Inflammatory macrophage treated with lipopolysaccharide for 4 hours (primary cell): ENCODE results near the gene ARHGEF9.
"Not testable (repeated sequence)": the region's sequence is repeated elsewhere in the genome, so short reads cannot be mapped to it uniquely, and the experiment has no call there.

ENCODE experiments used
- DNase-seq: peaks from one replicate; pipeline ENCODE4 v3.0.0-alpha.2; 2020

Gene ARHGEF9

GRCh38 chrX:63784902-63785707 is at the start of gene ARHGEF9:
Gene ARHGEF9, minus strand, starts transcription at chrX:63785214. Its CDS starts 69 bp downstream, at chrX:63785145.
- no peak for DNase-seq

GRCh38 chrX:63825446-63825845 is 40.4 kb upstream of the ARHGEF9 start:
- not testable (repeated sequence) for DNase-seq

GRCh38 chrX:63818156-63818555 is 33.1 kb upstream of the ARHGEF9 start:
- no peak for DNase-seq

GRCh38 chrX:63817696-63818095 is 32.7 kb upstream of the ARHGEF9 start:
- DNase-seq: no peak

- no peak for DNase-seq
Observed at GRCh38 chrX:63812823-63813222, 27.8 kb upstream of the ARHGEF9 start.

GRCh38 chrX:63810746-63811145 is 25.7 kb upstream of the ARHGEF9 start:
- DNase-seq: no peak

DNA sequence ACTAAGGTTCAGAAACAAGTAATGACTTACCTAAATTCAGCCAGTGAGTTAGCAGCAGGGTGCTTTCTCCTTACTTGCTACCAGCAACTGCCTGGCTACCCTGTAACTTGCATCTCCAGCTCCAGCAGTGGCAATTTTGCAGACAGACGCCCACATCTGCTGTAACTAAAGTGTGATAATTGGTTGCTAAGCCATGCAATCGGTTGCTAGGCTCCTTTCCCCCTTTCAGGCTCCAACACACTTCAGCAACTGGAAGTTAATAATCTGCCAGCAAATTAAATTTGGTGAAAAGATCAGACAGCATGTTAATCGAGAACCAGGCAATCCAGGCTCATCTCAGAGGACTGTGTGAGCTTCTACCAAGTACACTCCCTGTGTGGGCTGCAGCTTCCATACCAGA is 24.2 kb upstream of the ARHGEF9 start:
- DNase-seq: no peak

GRCh38 chrX:63795406-63795805 is 10.4 kb upstream of the ARHGEF9 start:
- DNase-seq: not testable (repeated sequence)

DNA sequence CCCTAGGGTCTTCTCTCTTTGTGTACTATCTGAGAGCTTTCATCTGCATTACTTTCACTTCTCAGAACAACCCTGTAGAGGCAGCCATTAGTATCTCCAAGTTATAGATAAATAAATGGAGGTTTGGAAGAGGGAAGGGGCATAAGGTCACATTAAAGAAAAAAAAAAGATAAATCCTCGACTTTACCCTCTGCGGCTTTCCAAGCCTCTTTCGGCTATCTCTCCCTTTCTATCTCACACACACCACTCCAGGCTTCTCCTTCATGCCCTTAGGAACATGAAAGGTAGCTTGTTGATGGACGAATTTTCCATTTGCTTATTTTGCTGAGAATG is 660 bp upstream of the ARHGEF9 start:
- DNase-seq: no peak

GRCh38 chrX:63784346-63784901 is 590 bp downstream of the ARHGEF9 start:
- no peak for DNase-seq

GRCh38 chrX:63782515-63782914 is 2.5 kb downstream of the ARHGEF9 start:
- DNase-seq: no peak

DNA sequence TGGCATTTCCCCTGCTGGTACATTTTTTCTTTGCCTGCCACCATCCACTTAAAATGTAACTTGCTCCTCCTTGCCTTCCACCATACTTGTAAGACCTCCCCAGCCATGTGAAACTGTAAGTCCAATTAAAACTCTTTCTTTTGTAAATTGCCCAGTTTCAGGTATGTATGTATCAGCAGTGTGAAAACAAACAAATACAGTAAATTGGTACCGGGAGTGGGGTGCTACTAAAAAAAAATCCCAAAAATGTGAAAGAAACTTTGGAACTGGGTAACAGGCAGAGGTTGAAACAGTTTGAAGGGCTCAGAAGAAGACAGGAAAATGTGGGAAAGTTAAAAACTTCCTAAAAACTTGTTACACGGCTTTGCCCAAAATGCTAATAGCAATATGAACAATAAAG is 16.3 kb downstream of the ARHGEF9 start:
- no peak for DNase-seq

DNA sequence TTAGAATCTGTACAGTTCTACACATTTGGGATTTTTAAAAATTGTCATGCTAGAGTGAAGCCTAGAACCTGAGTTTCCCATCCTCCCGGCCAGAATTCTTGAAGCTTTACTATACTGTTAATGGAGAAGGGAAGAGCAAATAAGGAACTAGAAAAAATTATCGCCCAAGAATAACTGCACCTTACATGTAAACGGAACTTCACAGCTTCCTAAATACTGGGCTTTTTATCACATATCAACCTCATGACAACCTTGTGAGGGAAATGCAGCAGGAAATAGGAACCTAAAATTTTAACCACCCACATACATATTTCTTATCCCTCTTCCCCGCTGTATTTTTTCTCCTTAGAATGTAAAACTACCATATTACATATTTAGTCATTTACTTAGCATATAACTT is 19.3 kb downstream of the ARHGEF9 start:
- peak; percentile 27 for DNase-seq

- DNase-seq: peak; percentile 2
Observed at GRCh38 chrX:63764946-63765345, 20.1 kb downstream of the ARHGEF9 start.

GRCh38 chrX:63761639-63762038 is 23.4 kb downstream of the ARHGEF9 start:
- DNase-seq: no peak

DNA sequence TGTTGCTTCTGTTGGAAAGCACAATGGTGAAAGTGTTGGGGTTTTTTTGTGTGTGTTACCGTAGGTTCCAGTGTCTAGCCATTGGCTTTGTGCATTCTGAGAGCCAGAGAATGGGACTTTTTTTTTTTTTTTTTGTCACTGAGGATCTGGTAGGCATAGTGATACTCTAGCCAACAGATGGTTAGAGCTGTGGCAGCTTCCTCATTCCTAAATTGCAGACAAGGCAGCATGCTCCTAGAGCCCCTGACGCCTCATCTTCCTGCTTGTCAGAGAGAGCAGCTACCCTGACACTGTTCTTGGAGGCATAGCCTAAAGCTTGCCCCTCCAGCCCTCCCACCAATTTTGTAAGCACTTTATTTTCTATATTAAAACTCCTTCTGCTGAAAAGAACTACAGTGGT is 27.0 kb downstream of the ARHGEF9 start:
- peak; percentile 11 for DNase-seq

- DNase-seq: no peak
Observed at GRCh38 chrX:63755892-63756291, 29.1 kb downstream of the ARHGEF9 start.

DNA sequence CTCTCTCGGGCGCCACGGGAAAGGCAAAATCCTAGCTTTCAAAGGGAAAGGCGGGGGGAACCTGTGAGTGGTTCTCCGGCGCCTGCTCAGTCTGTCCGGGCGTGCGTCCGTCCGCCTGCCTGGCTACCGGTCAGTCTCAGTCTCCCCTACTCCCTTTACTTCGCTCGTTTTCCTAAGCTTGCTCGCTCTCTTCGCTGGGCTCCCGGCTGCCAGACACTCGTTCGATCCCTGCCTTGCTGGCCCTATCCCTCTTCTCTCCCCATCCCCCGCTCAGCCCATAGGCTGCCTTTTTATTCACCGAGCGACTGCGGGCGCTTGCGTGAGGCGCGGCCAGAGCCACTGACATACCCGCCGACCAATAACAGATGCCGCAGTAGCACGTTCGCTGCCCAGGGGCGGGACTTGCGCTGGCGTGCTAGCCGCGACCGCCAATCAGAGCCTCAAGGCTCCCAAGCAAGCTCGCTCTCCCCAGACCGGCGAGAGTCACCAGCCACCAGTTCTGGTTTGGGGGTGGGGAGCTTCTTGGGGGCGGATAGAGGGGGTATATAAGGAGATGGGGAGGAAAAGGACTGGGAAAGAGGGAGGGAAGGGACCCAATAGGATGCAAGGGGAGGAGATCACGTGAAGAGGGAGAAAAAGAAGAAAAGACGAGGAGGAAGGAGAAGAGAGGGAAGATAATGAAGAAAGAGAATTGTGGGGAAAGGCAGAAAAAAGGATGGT is 30.0 kb downstream of the ARHGEF9 start:
- peak; percentile 88 for DNase-seq

DNA sequence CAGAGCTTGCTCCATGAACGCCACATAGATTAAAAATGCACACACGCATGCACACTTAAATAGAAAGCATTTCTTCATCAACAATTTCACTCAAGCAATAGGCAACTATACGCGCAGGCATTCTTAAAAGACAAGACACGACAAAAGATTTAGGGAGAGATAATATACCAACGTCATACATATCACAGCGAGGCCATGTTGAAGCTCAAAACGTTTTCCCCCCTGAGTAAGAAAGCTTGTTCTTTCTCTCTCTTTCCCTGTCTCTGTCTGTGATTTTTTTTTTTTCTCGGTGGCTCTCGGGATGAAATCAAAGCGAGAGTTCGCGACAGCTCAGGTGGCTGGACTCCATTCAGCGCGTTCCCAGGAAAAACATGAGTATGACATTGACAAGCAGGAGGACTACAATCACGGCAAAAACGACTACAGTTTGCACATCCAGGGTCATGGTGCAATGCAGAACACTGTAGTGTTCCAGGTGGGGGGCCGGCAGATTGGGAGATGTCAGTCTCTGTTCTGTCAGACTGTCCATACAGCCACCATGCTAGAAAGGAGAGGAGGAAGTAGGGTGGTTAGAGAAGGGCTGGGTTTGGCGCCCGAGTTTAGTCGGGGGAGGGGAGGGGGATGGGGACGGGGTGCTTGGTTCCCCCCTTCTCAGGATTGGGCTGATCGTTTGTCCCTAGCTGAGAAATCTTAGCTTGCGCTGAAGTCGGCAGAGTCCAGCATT is 30.7 kb downstream of the ARHGEF9 start:
- peak; percentile 4 for DNase-seq

DNA sequence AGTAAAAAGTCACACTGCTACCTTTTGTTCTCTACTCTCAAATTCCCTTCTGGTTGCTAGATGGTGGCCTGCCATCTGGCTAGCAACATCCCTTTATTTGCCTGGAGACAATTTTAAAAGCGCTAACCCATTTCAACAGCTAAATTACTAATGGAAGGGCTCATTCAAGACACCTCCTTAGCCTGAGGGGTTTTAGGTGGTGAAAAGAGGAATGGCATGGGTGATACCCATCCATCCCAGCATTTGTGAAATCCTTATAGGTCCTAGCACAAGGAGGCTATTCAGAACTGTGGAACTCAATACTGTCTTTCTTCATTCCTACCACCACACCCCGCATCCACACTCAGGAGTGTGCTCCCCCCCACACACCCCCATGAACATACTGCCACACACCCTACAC is 33.5 kb downstream of the ARHGEF9 start:
- DNase-seq: no peak

DNA sequence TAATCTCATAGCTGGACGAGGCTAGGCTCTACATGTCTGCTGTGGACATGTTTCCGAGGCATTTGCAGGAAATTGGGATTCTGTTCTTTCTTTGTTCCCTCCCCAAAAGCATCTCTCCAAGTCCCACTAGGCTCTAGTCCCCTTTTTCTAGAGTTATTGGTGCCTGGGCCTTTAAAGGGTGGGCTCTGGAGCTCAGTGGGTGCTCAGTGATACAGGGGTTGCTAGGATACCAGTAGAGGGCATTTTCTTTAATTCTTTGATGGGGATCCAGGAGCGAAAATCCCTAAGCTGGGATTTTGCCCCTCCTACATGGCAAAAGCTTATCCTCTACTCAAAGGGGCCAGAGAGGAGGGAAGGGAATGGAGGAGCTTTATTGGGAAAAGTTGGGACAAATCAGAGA is 34.2 kb downstream of the ARHGEF9 start:
- no peak for DNase-seq

GRCh38 chrX:63747331-63747730 is 37.7 kb downstream of the ARHGEF9 start:
- no peak for DNase-seq

DNA sequence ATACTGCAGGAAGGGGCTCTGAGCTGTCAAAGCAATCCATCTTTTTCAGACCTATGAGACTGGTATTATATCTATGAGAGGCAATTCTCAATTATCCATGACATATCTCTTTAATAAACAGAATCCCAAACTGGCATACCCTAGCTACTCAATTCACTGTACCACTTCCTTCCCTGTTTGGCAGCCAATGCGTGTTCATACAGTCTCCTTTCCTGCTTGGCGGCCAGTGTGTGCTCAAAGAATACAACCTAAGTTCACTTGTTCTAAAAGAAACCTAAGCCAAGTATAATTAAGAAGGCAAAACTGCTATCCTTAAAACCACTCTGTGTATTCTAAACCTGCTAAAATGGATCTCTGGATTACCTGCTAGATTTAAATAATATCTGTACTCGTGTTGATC is 38.3 kb downstream of the ARHGEF9 start:
- DNase-seq: no peak

DNA sequence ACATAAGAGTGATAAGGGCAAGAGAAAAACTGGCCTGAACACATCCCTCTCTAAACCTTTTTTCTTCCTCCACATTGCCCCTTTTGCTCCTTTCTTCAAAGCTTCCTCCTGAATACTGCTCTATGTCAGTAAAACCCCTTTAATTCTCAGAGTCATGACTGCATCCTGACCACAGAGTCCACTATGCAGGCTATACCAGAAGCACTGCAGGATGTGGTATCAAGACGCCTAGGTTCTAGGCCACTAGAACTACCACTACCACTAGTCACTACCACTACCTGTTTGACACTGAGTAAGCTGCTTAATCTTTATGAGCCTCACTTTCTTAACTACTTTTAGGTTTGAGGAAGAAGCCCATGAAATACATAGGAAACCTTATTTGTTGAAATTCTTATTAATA is 38.7 kb downstream of the ARHGEF9 start:
- DNase-seq: no peak
